ENCODE results near the gene MTA3.
"Not testable (repeated sequence)": the region's sequence is repeated elsewhere in the genome, so short reads cannot be mapped to it uniquely, and the experiment has no call there.

Gene MTA3

GRCh38 chr2:42673989-42674579 is 105.7 kb downstream of the MTA3 start:
- no peak for ATAC-seq

DNA sequence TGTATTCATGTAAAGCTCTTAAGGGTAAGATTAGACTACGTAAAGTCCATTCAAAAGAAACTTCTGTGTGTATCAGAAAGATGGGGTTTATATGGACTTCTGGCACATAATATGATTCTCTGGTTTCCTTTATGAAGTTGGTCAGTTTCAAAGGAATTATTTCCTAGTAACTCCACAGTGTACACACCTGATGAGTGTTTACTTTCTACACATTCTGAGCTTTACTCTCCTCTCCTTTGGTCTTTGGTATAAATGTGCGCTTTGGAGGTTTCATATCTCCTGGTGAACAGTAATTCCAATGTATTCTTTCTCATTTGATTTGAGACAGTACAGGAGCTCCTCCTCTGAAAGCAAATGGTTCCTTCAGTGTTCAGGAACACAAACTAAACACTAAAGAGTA is 107.4 kb downstream of the MTA3 start:
- ATAC-seq, result no peak

DNA sequence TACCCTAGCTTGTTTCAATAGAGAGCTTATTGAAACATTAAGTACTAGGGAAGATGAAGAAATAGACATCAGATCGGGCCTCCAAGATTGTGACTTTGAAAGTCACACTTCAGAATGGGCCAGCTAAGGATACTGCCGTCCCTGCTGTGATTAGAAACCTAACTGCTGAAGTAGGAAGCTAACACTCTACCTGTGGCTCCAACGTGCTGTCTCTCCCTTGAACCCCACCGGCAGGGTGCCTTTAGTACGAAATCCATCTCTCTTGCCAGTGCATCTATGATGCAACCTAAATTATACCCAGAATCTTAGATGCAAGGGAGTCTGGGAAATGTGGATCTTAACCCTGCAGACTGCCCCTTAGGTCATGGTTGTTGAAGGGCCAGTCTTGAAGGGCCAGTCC is 116.9 kb downstream of the MTA3 start:
- no peak for ATAC-seq

DNA sequence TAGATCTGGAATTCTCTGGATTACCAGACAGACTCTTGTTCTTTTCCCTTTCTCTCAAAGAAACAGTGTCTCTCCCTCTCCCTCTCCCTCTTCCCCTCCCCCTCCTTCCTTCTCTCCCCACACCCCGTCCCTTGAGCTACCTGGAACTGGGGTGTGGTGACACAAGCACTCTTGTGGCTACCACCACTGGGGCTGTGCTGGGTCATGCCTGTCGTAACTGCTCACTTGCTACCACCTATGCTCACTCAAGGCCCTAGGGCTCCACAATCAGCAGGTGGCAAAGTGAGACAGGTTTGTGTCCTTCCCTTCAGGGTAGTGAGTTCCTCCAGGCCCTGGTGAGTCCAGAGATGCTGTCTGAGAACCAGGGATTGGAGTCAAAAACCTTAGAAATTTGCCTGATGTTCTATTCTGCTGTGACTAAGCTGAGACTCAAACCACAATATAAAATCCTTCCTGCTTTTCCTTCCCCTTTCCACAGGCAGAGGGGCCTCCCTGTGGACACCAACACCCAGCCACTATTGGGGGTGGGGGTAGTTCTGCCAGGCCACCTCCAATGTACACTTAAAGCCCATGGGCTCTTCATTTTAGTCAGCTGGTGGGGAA is 124.7 kb downstream of the MTA3 start:
- no peak for ATAC-seq

DNA sequence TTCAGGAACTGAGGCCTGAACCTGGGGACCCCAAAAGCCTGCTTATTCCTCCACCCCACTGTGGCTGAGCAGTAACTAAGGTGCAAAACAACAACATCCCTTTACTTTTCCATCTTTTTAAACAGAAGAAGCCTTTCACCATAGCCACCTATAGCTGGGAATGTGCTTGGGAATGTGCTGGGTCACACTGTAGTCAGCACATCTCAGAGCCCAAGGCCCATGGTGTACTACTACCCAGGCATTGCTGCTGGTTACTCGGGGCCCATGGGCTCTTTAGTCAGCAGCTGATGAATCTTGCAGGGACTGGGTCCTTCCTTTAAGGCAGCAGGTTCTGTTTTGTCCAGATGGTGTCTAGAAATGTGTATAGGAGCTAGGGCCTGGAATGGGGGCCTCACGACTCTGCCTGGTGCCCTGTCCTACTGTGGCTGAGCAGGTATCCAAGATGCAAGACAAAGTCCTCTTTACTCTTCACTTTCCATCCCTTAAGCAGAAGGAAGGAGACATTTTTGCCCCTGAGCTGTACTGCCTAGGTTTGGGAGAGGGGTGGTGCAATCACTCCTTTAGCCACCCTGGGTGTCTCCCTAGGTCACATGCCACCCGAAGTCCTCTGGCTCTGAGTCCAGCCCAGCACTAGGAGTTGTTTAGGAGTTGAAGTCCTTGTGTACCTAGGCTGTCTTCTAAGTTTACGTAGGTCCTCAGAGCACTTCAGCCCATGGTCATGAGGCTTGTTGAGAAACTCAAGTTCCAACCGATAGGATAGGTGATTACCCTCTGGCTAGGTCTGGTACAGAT is 125.5 kb downstream of the MTA3 start:
- ATAC-seq, result no peak

DNA sequence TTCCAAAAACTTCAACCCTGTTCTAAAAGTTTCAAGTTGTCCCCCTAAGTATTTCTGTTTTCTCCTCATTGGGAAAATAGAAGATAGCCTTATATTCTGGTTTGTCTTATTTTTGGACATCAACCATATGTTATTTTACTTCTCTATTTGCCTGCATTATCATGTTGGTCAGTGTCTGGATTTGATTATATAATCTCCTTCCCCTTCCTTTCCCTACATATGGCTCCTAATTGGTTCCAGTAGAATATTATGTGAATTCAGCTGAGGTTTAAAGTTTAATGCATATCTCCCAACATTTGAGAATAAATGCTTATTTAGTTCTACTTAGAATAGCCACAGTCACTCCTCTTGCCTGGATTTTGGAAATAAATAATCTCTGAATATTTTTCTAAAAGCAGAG is 128.6 kb downstream of the MTA3 start:
- ATAC-seq, result no peak

GRCh38 chr2:42698940-42699339 is 130.5 kb downstream of the MTA3 start:
- no peak for ATAC-seq

GRCh38 chr2:42706836-42707235 is 138.4 kb downstream of the MTA3 start:
- no peak for ATAC-seq

DNA sequence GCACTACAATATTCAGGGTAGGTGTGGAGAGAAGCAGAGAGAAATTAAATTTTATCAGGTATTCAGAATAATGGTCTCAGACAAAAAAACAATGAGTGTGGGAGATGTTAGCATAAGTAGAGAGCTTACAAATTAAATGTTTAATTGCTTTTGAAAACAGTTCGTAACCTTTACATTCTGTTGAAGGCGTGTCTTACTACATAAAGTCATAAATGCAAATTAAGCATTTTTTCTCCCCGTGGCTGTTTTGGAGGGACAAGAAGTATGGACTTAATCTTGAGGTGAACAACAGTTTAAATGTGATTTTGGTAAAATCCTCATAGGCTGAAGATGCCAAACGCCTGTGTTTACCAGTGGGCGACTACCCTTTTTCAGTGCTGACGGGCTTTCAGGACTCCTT is 139.7 kb downstream of the MTA3 start:
- ATAC-seq, result no peak

DNA sequence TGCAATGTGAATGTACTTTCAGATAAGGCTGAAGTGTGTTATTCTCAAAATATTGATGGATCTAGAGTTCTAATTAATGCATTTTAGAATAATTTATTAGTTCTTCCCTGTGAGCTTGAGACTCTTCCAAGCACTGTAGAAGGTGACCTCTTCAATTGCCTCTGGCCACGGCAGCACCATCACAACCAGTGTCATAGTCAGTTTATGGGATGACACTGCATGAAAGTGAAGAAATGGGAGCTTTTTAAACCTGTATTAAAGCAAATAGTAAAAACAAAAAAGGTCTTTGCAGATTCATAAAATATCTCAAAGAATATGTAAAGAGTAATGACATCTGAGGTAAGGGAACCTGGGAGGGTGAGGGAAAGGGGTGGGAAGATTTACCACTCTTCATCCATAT is 143.5 kb downstream of the MTA3 start:
- no peak for ATAC-seq

GRCh38 chr2:42712934-42713333 is 144.5 kb downstream of the MTA3 start:
- ATAC-seq, result no peak

GRCh38 chr2:42713920-42714319 is 145.5 kb downstream of the MTA3 start:
- no peak for ATAC-seq

GRCh38 chr2:42714686-42715085 is 146.3 kb downstream of the MTA3 start:
- no peak for ATAC-seq

DNA sequence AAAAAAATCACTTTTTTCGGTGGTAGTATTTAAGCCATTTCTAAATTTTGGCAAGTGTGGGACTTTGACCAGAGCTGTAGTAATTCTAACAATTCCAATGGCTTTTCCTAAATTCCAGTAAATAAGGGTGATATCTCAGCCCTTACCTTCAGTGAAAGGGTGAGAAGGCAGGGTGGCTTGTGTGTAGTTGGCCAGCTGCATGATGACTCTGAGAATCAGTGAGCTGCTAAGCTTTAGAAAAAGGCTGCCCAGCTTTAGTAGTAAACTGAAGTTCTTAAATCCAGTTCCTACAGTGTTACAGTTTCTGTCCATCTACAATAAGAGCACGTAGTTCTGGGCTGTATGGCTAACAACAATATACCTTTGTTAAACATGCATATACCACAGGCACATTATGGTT is 153.5 kb downstream of the MTA3 start:
- ATAC-seq, result no peak

GRCh38 chr2:42722320-42723190 is 154.1 kb downstream of the MTA3 start:
- ATAC-seq, result peak; percentile 56 to 78

GRCh38 chr2:42723465-42723864 is 155.0 kb downstream of the MTA3 start:
- ATAC-seq, result no peak

- no peak for ATAC-seq
Measured at GRCh38 chr2:42724886-42725285, 156.5 kb downstream of the MTA3 start.

DNA sequence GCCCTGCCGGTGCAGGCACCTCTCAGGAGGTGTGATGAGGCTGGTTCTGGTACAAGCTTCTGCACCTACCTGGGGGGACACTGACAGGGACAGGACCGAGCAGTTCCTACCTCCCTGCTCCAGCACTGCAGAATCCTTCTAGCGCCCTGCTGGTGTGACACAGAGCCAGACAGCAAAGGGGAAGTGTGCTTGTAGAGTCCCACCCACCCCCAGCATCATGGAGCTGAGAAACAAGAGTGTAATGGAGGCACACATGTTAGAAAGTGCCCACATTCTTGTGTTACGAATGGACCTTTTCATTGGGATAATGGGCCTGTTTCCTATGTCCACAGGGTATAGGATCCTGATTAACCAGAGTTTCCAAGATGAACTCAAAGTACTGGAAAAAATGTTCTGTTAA is 157.2 kb downstream of the MTA3 start:
- no peak for ATAC-seq

- no peak for ATAC-seq
Measured at GRCh38 chr2:42726680-42727079, 158.2 kb downstream of the MTA3 start.

DNA sequence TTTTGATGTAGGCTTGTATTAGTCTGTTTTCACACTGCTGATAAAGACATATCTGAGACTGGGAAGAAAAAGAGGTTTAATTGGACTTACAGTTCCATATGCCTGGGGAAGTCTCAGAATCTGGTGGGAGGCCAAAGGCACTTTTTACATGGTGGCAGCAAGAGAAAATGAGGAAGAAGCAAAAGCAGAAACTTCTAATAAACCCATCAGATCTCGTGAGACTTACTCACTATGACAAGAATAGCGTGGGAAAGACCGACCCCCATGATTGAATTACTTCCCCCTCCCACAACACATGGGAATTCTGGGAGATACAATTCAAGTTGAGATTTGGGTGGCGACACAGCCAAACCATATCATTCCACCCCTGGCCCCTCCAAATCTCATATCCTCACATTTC is 162.9 kb downstream of the MTA3 start:
- not testable (repeated sequence) for ATAC-seq

- no peak for ATAC-seq
Measured at GRCh38 chr2:42733852-42734251, 165.4 kb downstream of the MTA3 start.

- no peak for ATAC-seq
Measured at GRCh38 chr2:42736598-42737322, 168.3 kb downstream of the MTA3 start.

DNA sequence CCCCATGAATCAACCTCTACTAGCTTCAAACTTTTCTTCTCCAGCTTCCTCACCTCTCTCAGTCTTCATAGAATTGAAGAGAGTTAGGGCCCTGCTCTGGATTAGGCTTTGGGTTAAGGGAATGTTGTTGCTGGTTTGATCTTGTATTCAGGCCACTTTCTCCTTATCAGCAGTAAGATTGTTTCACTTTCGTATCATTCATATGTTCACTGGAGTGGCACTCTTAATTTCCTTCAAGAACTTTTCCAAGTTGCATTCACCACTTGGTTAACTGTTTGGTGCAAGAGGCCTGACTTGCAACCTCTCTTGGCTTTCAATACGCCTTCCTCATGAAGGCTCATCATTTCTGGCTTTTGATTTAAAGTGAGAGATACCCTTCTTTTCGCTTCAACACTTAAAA is 172.7 kb downstream of the MTA3 start:
- ATAC-seq, result no peak

All from activated CD4-positive, CD25-positive, alpha-beta regulatory T cell treated with anti-CD3 and anti-CD28 coated beads, Interleukin-2, amount 50 U/mL, for 24 hours (primary cell).